Measurements from ENCODE around the gene OGFOD3.
"Not testable (repeated sequence)": the region's sequence is repeated elsewhere in the genome, so short reads cannot be mapped to it uniquely, and the experiment has no call there.

Gene OGFOD3

GRCh38 chr17:82374626-82375331, 43.6 kb downstream of the OGFOD3 start:
- no peak for DNase-seq (ENCODE audit: low read depth in 2 of 2)

DNA sequence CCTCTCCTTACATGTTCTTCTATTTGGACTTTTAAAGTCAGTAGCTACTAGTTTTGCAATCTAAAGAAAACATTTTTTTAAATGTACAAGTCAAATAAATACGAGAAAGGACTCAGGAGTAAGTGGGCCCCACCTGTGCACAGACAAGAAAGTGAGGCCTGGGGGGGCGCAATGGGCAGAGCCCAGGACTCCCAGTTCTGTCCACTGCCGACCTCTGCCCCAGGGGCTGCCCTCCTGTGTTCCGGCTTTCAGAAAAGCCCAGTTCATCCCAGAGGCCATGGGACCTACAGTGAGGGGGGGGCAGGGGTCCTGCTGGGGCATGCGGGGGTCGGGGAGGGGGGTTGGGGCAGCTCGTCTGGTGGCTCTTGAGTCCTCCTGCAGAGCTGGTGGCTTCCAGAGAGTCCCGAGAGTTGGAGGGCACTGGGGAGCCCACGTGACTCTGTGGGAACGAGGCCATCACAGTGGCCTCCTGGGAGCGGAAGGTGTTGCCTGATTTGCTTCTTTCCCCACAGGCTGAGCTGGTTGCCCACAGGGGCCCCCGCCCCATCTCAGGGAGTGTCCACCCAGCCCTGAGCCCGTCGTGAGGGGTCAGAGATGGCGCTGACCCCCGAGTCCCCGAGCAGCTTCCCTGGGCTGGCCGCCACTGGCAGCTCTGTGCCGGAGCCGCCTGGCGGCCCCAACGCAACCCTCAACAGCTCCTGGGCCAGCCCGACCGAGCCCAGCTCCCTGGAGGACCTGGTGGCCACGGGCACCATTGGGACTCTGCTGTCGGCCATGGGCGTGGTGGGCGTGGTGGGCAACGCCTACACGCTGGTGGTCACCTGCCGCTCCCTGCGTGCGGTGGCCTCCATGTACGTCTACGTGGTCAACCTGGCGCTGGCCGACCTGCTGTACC, 44.4 kb downstream of the OGFOD3 start:
- DNase-seq (ENCODE audit: low read depth in 2 of 2) = no peak

DNA sequence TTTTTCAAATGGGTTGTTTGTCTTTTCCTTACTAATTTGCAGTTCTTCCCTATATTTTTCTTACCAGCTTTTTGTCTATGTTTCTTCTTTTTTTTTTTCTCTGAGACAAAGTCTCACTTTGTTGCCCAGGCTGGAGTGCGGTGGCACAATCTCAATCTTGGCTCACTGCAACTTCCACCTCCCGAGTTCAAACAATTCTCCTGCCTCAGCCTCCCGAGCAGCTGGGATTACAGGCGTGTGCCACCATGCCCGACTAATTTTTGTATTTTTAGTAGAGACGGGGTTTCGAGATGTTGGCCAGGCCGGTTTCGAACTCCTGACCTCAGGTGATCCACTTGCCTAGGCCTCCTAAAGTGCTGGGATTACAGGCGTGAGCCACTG, 45.3 kb downstream of the OGFOD3 start:
- not testable (repeated sequence) for DNase-seq (ENCODE audit: low read depth in 2 of 2)

DNA sequence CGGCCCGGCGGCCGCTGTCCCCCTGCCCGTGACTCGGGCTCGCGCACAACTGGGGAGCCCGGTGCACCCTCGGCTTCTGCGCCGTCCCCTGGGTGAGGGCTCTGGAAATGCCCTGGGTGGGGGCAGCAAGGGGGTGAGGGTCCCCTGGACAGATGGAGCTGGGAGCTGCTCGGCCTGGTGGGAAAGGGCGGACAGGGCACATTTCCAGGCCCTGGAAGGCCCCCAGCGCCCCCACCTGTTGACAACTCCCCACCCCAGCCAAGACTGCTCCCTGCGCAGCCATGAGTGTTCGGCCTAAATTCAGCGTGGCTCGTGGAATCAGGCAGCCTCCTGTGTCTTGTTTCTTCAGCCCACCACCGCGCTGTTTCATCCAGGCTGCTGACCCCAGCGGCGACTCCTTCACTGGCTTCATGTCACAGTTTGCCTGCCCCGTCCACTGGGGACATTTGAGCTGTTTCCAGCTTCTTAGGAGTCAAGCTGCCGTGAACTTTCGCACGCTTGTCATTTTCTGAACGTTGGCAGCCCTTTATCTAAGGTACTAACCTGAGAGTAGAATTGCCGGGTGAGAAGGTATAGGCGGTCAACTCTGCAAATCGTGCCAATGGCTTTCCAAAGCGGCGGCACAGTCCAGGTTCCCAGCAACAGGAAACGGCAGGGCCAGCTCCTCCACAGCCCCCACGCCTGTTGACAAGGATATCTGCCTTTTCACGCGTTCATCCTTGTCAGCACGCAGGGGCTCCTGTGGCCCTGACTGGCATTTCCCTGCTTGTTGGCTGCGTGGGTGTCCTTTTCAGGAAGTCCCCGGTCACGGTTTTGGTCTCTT, 45.9 kb downstream of the OGFOD3 start:
- no peak for DNase-seq (ENCODE audit: low read depth in 2 of 2)

DNA sequence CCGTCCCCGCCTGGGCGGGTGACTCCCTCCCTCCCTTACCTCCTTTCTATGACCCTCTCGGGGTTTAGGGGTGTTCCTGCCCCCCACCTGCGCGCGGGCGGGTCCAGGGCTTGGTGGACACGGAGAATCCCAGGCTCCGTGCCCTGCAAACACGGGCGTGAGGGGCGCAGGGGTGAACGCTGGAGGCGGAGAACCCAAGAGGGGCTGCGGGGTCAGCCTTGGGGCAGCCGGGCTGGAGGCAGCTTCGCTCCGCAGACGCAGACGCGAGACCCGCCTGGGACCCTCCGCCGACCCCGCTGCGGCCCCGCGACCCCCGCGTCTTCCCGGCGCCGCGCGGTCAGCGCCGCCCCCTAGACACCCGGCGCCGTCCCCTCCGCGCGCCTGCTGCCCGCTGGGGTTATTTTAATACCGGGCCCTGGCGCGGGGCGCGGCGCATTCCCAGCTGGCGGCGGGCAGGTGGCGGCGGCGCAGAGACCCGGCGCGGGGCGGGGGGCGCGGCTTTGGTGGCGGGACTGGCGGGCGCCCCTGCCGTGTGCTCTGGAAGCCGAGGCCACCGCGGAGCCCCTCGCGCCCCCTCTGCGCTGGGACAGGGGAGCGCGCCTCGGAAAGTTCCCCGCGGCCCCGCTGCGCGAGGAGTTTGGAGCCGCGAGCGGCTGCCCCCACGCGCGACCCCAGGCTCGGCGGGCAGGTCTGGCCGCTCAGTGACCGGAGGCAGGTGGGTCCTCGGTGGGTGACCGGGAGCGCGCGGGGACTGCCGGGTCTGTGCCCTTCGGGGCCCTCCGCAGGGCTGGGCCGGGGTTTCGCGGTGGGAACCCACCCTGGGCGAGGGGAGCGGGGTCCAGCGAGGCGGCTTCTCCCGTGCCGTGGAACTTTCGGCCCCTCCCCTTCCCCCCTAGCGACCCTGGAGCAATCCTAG, 46.8 kb downstream of the OGFOD3 start, which contains the start of gene UTS2R:
TSS of gene UTS2R (plus strand) at position 433 of the 916 bp plus-strand sequence. CDS start 2,560 bp downstream, outside the sequence.
- no peak for DNase-seq (ENCODE audit: low read depth in 2 of 2)

DNA sequence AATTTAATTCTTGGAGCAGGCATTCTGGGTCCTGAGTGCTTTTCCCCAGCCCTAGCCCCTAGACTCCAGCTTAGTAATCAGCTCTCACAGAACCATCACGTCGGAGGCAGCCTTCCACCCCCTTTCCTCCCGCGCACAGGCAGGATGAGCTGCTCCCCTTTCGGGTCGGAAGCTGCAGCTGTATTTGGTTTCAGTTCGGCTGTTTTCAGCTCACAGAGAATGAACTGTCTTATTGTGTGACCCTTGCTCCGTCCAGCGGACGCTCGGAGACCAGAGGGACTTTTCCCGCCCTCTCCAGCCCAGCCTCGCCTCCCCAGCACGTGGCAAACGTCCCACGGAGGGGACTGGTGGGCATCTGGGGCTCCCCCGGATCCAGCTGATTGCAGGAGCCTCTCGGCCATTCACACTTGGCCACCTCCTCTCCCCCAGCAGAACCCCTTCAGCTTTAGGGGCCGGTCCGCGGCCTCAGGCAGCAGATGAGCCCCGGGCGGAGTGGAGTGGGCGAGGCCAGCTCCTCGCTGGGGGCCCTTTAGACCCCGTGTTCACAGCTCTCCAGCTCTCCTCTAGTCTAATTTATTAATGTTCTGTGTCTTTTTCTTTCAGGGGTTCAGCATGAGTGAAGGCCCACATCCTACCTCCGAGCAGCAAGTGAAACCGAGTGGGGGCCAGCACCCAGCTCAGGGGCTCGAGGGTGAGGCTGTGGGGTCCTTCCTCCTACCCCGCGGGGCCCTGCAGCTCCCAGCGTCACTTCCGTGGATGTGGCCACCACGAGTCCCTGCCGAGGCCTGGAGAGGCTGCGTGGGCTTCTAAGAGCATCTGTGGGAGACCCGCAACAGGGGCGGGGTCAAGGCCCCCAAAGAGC, 47.7 kb downstream of the OGFOD3 start:
- no peak for DNase-seq (ENCODE audit: low read depth in 2 of 2)

DNA sequence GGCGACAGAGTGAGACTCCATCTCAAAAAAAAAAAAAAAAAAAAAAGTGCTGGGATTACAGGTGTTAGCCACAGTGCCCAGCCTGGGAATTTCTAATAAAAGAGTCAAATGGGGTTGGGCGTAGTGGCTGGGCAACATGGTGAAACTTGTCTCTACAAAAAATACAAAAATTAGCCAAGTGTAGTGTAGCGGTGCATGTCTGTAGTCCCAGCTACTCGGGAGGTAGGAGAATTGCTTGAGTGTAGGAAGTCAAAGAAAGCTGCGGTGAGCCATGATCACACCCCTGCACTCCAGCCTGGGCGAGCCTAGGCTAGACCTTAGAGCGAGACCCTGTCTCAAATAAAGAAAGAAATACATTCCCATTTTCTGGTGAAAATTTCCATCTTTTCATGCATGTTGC, 49.2 kb downstream of the OGFOD3 start:
- DNase-seq (ENCODE audit: low read depth in 2 of 2) = no peak

DNA sequence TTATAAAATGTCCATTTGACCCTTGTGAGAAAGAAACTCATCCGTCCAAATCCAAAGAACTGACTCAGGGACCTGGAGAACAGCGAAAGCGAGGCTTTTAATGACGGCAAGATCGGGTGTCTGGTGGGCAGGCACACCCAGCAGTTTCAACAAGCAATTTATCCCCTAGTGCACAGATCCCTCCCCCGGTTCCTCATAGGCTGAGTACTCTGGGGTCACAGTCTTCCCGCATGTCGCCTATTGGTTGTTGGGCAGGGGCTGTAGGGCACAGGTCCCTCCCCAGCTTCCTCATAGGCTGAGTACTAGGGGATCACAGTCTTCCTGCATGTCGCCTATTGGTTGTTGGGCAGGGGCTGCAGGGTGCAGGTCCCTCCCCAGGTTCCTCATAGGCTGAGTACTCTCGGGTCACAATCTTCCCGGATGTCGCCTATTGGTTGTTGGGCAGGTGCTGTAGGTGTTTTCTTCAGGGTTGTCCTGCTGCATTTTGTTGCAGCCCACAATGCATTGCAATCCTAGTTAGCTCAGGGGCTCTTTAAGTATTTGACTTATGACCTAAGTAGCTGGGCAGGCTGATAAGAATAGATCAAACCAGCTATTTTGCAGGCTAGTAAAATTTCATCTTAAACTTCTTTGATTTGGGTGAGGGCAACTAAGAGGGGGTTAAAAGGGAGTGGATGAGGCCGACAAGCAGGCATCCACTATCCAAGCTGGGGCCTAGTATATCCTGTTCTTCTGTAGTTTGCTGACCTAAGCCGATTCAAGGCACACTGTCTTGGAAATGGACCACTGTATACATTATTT, 50.5 kb downstream of the OGFOD3 start:
- DNase-seq (ENCODE audit: low read depth in 2 of 2) = no peak

DNA sequence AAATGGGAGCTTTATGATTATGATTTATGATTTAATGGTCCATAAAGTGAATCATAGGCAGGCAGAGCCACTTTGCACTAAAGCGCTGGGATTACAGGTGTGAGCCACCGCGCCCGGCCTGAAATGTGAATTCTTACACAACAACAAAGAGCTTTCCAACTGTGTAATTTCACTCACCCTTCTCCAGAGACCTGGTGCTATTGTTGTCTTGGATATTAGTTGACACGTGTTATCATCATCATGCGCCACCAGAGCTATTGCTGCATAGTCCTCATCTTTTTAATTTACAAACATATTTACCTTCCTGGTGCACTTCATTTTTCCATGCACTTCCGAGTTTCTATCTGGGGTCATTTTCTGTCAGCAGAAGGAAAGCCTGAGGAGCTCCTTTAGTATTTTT, 51.6 kb downstream of the OGFOD3 start:
- DNase-seq (ENCODE audit: low read depth in 2 of 2) = no peak

- no peak for DNase-seq (ENCODE audit: low read depth in 2 of 2)
These were observed 52.6 kb downstream of the OGFOD3 start for GRCh38 chr17:82365606-82366295.

- DNase-seq (ENCODE audit: low read depth in 2 of 2) = no peak
These were observed 56.3 kb downstream of the OGFOD3 start for GRCh38 chr17:82361885-82362633.

DNA sequence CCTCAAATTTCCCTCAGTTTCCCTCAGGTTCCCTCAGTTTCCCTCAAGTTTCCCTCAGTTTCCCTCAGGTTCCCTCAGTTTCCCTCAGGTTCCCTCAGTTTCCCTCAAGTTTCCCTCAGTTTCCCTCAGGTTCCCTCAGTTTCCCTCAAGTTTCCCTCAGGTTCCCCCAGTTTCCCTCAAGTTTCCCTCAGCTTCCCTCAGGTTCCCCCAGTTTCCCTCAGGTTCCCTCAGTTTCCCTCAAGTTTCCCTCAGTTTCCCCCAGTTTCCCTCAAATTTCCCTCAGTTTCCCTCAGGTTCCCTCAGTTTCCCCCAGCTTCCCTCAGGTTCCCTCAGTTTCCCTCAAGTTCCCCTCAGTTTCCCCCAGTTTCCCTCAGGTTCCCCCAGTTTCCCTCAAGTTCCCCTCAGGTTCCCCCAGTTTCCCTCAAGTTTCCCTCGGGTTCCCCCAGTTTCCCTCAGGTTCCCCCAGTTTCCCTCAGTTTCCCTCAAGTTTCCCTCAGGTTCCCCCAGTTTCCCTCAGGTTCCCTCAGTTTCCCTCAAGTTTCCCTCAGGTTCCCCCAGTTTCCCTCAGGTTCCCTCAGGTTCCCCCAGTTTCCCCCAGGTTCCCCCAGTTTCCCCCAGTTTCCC, 58.8 kb downstream of the OGFOD3 start:
- not testable (repeated sequence) for DNase-seq (ENCODE audit: low read depth in 2 of 2)

- no peak for DNase-seq (ENCODE audit: low read depth in 2 of 2)
These were observed 59.7 kb downstream of the OGFOD3 start, which contains the start of gene TEX19 for GRCh38 chr17:82358465-82359350. Gene TEX19 (plus strand): TSS chr17:82359247. CDS start chr17:82362151, 2,904 bp downstream.

DNA sequence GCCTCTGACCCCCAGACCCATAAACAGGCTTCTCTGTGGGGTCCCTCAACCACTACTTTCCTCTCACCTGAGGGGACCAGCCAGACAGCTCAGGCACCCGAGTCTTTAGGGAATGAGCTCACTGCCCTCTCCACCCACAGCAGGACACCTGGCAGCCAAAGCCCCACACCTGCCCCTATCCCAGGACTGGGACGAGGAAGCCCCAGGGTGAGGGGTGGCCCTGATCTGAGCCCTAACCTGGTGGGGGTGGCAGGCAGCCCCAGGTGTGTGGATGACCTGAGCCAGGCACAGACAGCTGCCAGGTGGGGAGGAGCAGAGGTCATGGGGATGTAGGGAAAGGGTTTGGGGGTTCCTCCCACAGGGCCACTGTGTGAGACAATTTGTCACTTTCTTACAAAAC, 61.0 kb downstream of the OGFOD3 start:
- no peak for DNase-seq (ENCODE audit: low read depth in 2 of 2)

GRCh38 chr17:82356845-82357355, 61.5 kb downstream of the OGFOD3 start:
- DNase-seq (ENCODE audit: low read depth in 2 of 2) = no peak

All from stimulated activated CD8-positive, alpha-beta memory T cell treated with anti-CD3 and anti-CD28 coated beads, Interleukin-2, amount 100 ng/mL, for 1 hour (primary cell).